GM19023 (cell line): Measurements from ENCODE around the gene ZNF248.
"Not testable (repeated sequence)": the region's sequence is repeated elsewhere in the genome, so short reads cannot be mapped to it uniquely, and the experiment has no call there.

Experiments
- ATAC-seq: cut with Tn5 transposase; IDR thresholded peaks from one replicate; pipeline ENCODE4 v1.9.1; 2021; ENCODE audit warnings: mild to moderate bottlenecking, moderate library complexity; ENCODE audit not compliant: unreplicated experiment

ZNF248 gene

DNA sequence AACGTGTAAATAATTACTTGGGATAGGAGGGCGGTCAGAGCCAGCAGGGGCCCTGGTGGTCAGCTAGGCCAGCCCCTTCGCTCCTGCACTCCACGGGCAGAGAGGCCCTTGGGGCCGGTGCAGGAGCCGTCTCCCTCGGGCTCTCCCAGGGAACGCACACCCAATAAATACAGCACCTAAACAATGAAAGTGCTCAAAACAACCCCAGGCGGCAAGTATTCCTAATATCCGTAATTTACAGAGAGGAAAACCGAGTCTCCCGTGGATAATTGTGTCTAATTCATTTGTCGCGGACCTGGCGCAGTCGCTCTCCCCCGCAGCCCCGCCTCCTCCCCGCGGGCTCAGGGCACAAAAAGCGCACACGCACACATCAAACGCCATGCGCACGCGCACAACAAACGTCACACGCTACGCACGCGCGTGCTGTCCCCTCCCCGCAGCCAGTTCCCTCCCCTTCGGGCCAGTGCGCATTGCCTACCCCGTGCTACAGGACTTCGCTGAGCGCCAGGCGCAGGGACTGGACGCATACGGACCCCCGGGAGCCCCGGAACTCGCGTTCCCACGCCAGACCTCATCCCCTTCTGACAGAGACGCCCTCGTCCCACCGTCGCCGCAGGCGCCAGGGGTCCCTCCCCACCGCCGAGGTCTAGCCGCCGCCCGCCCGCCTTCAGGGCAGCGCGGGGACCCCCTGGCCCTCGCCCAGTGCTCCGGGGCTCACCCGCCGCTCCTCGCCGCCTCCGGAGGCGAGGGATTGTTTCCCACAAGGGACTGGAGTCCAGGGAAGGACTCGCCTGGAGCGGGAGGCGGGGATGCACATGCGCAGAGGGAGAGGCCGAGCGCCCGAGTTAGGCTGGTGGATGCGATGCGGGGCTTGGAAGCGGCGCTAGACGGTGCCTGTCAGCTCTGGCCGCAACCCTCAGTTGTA lies at the start of gene ZNF248:
ZNF248 (minus strand) TSS at position 324 of the 925 bp plus-strand sequence. CDS start 1,300 bp downstream, outside the sequence.
- peak; percentile 96 for ATAC-seq

- no peak for ATAC-seq
Observed at GRCh38 chr10:37906382-37906781, 49.0 kb upstream of the ZNF248 start.

GRCh38 chr10:37896436-37896835 lies 39.0 kb upstream of the ZNF248 start:
- ATAC-seq, result no peak

- no peak for ATAC-seq
Observed at GRCh38 chr10:37895674-37896073, 38.3 kb upstream of the ZNF248 start.

DNA sequence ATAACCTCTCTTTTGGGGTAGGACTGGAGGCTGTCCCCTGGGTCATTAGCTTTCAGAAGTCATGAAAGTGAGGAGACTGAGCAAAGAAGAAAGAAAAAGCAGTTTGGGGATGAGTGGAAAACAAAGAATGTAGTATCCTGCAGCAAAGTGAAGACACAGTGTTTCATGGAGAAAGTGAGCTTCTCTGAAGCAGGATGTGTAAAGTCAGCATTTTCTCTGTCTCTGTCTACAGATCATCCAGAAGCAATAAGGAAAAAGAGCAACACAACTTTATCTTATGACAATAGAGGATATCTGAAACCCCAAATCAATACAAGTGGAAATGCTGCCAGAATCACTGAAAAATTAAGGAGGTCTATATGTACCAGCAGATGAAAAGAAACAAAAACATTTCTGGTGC lies 28.4 kb upstream of the ZNF248 start:
- ATAC-seq, result no peak

GRCh38 chr10:37872955-37873354 lies 15.5 kb upstream of the ZNF248 start:
- no peak for ATAC-seq

DNA sequence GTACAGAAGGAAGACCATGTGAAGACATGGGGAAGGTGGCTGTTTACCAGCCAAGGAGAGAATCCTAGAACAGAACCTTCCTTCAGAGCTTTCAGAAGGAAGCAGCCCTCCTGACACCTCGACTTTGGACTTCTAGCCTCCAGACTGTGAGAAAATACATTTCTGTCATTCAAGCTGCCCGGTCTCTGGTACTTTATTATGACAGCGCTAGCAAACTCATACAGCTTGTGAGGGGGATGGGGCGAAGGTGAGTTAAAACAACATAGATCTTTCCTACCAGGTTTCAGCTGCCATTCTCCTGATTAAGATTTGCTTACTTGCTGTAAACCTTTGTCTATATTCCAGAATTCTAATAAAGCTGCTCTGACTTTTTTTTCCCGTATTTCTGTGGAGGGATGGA lies 14.9 kb upstream of the ZNF248 start:
- no peak for ATAC-seq

DNA sequence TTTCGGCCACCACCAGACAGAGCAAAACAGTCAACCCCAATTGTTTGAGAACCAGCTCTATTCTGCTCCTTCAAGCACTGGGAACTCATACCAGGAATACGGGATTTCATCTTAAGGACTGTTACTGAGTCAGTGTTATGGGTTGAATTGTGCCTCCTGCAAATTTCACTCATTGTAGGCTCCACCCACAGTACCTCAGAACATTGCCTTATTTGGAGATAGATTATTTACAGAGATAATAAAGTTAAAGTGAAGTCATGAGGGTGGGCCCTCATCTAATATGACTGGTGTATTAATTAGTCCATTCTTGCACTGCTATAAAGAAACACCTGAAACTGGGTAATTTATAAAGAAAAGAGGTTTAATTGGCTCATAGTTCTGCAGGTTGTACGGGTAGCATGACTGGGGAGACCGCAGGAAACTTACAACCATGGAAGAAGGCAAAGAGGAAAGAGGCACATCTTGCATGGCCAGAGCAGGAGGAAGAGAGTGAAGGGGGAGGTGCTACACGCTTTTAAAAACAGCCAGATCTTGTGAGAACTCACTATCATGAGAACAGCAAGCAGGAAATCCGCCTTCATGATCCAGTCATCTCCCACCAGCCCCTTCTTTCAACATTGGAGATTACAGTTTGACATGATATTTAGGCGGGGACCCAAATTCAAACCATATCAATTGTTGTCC lies 14.3 kb upstream of the ZNF248 start:
- ATAC-seq, result no peak

- no peak for ATAC-seq
Observed at GRCh38 chr10:37871143-37871542, 13.7 kb upstream of the ZNF248 start.

- ATAC-seq, result no peak
Observed at GRCh38 chr10:37868796-37869195, 11.4 kb upstream of the ZNF248 start.

DNA sequence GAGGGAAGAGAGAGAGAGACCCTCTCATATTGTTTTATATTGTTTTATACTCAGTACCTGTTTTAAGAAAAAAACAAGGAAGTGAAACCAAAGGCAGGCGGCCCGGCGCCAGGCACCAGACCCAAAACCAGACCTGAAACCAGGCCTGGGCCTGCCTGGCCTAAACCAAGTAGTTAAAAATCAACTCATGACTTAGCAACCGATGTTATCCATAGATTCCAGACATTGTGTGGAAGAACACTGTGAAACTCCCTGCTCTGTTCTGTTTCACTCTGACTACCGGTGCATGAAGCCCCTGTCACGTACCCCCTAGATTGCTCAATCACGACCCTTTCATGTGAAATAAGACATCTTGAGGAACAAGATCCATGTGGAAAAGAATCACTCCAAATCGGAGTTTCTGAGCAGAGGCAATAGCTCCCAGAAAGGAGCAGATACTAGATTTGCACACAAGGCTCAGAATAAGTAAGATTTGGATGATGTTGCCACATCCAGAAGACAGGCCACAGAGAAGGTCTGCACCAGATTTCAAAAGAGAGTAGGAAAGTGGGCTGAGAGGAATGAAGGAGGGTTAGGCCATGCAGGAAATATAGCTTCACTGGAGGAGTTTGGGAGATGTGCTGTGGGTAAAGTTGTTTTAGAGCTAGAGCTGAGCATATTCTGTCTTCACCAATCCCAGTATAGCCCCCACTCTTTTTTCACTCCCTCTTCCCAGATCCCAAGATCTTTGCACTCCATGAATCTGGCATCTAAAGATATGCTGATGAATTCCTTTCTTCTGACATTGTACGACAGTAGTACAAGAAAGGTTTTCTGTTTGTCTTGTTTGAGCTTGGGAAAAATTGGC lies 8.8 kb upstream of the ZNF248 start:
- peak; percentile 60 for ATAC-seq

DNA sequence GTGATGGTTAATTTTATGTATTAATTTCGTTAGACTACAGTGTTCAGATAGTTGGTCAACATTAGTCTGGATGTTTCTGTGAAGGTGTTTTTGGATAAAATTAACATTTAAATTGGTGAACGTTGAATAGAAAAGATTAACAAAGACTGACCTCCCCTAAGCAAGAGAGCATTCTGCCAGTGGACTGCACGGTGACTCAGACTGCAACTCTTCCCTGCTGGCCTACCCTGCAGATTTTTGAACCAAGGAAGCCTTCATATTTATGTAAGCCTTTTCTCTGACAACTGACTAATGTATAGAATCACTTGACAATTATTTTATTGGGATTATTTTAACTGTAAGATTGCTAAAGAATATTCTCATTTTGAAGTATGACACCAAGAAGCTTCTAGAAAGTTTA lies 7.9 kb upstream of the ZNF248 start:
- ATAC-seq, result no peak

- no peak for ATAC-seq
Observed at GRCh38 chr10:37860494-37861190, 3.2 kb upstream of the ZNF248 start.

DNA sequence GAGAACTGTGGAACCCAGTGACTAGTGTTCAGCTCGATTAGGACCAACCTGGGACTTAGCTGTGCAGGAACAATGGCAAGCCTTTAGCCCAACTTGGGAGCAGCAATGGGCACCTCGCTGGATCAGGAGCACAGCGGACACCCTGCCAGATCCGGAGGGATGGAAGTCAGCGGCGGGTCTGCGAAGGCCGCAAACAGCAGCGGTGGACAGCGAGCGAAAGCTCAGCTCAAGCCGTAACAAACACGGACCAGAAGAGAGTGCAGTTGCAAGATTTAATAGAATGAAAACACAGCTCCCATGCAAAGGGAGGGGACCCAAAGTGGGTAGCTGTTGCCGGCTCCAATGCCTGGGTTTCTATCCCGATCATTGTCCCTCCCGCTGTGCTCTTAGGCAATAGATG lies 1.9 kb upstream of the ZNF248 start:
- ATAC-seq, result not testable (repeated sequence)

- ATAC-seq, result peak; percentile 11
Observed at GRCh38 chr10:37856881-37857286, 526 bp downstream of the ZNF248 start.

DNA sequence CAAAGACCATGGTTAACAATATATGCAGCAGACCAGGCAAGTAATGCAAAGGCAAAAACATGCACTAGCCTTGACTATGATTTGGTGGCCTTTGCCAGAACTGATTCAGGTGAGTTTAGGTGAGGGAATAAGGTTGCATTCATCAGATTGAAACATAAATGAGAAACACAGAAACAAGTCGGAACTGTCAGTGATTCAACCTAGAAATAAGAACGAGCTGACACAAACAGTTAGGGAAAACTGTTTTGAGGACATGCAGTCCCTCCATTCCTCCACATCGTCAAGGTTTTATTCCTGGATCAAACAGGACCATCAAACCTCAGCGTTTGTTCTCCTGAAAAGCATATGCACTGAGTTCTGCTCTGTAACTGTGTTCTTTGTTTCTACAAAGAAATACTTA lies 1.8 kb downstream of the ZNF248 start:
- ATAC-seq, result no peak

GRCh38 chr10:37854626-37855025 lies 2.8 kb downstream of the ZNF248 start:
- no peak for ATAC-seq

DNA sequence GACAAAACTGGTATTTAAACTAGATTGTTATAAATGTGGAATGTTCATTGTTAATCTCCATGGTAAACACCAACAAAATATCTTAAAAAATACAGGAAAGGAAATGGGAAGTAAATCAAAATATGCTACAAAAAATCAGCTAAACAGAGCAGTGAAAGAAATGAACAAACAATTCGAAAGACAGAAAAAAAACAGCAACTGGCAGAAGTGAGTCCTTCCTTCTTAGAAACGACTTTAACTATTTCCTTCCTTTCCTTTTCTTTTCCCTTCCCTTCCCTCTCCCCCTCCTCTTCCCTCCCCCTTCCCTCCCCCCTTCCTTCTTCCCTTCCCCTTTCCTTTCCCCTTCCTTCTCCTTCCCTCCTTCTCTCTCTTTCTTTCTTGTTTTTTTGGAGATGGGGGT lies 12.8 kb downstream of the ZNF248 start:
- ATAC-seq, result no peak

DNA sequence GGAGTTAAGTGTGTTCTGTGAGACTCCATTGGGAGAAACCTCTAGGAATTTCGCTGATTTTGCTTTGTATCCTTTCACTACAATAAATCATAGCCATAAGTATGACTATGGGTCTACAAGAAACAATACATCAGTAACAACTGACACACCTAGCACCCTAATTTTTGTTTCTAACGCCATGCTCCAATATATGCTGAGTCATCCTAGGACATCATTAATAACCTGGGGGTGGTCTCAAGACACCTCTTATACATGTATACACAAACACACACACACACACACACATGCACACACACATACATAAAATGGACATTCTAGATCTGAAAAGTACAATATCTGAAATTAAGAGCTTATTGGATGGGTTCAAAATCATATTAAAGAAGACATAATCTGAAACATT lies 18.2 kb downstream of the ZNF248 start:
- no peak for ATAC-seq

DNA sequence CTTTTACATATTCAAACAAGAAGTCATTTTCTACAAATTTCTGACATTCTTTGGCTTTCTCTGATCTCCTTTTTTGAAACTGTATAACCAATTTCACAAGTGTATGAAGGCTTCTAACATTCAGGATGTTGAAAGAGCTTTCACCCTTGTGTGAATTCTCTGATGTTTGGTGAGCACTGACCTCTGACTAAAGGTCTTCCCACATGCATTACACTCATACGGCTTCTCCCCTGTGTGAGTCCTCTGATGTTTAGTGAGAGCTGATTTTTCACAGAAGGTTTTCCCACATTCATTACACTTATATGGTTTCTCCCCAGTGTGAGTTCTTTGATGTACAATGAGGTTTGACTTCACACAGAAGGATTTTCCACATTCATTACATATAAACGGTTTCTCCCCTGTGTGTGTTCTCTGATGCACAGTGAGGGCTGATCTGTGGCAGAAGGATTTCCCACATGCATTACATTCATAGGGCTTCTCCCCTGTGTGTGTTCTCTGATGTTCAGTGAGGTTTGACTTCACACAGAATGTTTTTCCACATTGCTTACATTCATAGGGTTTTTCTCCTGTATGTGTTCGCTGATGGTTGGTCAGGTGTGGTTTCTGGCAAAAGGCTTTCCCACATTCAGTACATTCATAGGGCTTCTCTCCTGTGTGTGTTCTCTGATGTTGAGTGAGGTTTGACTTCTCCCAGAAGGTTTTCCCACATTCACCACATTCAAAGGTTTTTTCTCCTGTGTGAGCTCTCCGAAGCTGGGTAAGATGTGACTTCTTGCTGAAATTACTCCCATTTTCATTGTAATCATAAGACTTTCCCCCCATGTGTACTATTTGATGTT lies 25.7 kb downstream of the ZNF248 start:
- ATAC-seq, result no peak
